ENCODE measurements around the gene MEF2D.
A peak's percentile ranks its signal among the peaks of the same experiment; 100 is the strongest.

MEF2D gene

DNA sequence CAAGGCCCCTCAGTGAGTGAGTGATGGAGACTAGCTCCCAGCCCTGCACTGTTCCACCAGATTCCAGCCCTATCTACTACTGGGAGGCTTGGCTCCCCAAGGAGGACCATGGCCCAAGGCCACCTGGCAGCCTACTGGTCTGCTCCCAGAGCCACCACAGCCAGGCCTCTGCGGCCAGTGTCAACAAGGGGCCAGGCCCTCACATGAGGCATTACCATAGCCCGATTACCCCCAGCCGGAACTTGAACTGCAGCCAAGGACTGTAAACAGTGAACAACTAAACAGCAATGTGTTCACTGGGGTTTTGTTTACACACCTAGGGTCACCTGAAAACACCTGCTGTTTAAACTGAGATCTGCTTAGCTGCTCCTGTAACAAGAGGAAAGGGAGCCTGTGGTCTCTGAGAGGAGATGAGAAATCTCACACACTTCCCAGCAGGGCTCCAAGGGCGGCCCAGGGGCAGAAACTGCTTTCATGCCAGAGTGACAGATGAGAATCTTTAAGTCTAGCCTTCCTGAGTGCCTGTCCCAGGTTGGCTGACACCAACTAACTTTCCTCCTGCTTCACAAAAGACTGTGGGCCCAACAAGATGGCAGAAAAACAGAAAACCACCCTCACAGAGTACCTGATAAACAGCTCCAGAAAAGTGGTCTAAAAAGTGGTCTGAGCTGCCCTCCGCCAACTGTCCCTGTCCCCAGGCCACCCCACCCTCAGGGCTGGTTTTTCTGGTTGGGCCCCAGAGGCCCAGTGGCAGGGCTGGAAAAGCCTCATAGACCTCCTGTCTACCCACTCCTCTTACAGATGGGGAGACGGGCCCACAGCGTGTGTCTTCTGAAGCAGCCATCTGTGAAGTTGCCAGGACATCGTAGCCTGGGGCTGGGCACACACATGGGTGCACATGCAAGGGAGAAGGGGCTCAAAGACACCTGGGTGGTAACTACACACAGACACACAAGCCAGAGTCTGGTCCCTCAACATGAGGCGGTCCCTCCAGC lies 28.8 kb downstream of the MEF2D start:
- TF ChIP-seq, protein P1, sequence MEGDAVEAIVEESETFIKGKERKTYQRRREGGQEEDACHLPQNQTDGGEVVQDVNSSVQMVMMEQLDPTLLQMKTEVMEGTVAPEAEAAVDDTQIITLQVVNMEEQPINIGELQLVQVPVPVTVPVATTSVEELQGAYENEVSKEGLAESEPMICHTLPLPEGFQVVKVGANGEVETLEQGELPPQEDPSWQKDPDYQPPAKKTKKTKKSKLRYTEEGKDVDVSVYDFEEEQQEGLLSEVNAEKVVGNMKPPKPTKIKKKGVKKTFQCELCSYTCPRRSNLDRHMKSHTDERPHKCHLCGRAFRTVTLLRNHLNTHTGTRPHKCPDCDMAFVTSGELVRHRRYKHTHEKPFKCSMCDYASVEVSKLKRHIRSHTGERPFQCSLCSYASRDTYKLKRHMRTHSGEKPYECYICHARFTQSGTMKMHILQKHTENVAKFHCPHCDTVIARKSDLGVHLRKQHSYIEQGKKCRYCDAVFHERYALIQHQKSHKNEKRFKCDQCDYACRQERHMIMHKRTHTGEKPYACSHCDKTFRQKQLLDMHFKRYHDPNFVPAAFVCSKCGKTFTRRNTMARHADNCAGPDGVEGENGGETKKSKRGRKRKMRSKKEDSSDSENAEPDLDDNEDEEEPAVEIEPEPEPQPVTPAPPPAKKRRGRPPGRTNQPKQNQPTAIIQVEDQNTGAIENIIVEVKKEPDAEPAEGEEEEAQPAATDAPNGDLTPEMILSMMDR (IDR thresholded peaks at IDR 0.05; ENCODE audit: low read length, missing control alignments) = no peak
- H3K4me3 ChIP-seq (replicated peaks; ENCODE audit: low read depth, low read length) = no peak overlapping the region
- no peak for DNase-seq (ENCODE audit: low read depth)

DNA sequence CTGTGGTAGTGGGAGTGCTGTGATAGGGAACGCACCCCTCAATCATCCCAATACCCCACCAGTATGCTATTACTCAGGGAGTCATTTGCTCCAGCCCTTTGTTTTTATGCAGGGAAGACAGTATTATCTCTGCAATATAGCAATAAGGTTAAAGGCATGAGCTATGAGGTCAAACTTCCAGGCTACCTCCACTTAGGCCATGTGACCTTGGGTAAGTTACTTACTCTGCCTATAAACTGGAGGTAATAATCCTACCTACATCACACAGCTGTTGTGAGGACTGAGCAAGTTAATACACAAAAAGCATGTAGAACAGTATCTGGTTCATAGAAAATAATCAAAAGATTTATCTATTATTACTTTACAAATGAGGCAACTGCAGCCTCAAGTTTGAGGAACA lies 30.1 kb downstream of the MEF2D start:
- TF ChIP-seq, protein P1 (IDR thresholded peaks at IDR 0.05; ENCODE audit: low read length, missing control alignments) = no peak
- no peak for DNase-seq (ENCODE audit: low read depth)
- H3K4me3 ChIP-seq (replicated peaks; ENCODE audit: low read depth, low read length) = no peak overlapping the region

DNA sequence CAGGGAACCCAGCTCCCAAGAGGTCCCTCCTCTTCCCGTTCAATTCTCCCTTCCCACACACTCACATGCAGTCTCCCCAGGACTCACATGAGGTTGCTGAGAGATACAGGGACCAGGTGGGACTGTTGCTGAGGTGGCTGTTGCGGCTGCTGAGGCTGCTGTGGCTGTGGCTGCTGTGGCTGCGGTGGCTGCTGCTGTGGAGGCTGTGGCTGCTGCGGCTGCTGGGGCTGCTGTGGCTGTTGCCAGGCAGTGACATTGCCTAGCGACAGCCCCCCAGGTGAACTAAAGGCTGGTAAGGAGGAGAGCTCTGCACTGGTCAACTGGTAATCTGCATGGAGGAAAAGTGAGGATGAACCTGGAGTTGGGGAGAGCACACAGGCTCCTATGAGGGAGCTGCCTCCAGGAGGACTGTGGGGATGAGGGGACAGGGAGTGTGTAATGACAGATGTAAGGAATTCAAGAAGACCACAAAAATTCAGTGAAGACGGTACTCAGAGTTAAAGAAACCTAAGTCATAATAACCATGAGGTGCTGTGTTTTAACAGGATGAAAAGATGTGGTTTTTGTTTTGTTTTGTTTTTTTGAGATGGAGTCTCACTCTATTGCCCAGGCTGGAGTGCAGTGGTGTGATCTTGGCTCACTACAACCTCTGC lies 31.8 kb downstream of the MEF2D start:
- TF ChIP-seq, protein P1 (IDR thresholded peaks at IDR 0.05; ENCODE audit: low read length, missing control alignments) = no peak
- no peak for DNase-seq (ENCODE audit: low read depth)
- H3K4me3 ChIP-seq (replicated peaks; ENCODE audit: low read depth, low read length) = no peak overlapping the region

DNA sequence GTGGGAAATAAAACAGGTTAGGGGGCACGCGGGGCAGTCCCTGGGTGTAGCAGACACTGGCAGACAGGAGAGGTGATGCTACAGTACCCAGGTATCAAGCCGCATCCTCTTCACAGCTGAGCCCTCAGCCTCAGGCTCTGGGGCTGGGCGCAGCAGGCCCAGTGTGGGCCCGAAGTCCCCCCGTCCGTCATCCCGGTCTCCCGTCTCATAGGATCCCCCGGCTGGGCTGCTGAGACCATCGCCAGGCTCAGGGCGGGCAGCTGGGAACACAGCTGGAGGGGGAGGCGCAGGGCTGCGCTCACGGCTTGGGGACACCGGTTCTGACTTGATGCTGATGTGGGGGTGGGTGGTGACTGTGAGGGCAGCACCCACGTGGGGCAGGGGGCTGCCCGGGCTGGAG lies 32.7 kb downstream of the MEF2D start:
- no peak overlapping the region for H3K4me3 ChIP-seq (replicated peaks; ENCODE audit: low read depth, low read length)
- no peak for DNase-seq (ENCODE audit: low read depth)
- TF ChIP-seq, protein P1 (IDR thresholded peaks at IDR 0.05; ENCODE audit: low read length, missing control alignments) = no peak

DNA sequence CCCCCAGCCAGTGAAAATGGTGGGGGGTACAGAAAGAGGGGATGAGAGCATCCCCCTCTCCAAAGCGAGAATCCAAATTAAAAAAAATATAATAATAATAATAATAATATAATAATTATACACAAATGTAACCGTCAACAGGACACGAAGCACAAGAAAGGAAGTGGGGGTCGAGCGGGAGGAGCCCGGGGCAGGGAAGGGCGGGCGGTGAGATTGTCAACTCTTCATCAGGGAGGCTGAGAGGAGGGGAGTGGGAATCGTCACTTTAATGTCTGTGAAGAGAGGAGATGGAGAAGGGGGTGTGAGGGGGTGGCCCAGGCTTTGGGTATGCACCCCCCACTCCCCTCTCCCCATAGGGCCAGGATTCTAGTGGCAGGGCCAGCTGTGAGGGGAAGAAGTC lies 33.2 kb downstream of the MEF2D start:
- no peak for DNase-seq (ENCODE audit: low read depth)
- H3K4me3 ChIP-seq (replicated peaks; ENCODE audit: low read depth, low read length) = no peak overlapping the region
- TF ChIP-seq, protein P1 (IDR thresholded peaks at IDR 0.05; ENCODE audit: low read length, missing control alignments) = no peak

DNA sequence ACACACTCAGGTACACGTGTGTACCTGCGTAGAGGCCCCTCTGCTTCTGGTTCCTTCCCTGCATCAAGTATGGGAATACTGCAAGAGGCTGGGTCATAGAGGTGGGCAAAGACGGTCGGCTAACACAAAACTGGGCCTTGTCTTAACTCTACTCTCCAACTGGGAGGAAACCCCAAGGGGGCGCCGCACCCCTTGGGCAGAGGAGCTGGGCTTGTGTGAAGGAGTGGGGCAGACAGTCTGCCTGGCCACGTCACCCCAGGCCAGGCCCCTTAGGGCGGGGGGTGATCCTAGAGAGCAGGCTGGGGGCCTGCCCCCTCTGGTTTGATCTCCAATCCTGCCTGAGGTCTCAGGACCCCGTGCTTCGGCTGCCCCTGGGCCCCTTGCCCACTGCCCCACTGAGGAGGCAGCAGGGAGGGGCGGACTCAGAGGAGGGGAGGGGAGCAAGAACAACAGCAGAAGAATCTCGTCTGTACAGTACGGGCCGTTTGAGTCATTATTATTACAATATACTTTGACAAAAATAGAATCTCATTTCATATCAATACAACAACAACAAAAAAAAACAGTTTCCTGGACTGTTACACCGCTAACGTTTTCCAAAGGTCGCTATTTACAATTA lies 34.7 kb downstream of the MEF2D start:
- H3K4me3 ChIP-seq (replicated peaks; ENCODE audit: low read depth, low read length) = no peak overlapping the region
- TF ChIP-seq, protein P1 (IDR thresholded peaks at IDR 0.05; ENCODE audit: low read length, missing control alignments) = peak; percentile 14
- no peak for DNase-seq (ENCODE audit: low read depth)

All from fibroblast of pulmonary artery (primary cell).